ENCODE results near the gene KCNJ15. TPM values are rescaled to one million over a fixed set of nuclear protein-coding genes. Genes with fewer than 3 reads are reported as not detected.
A peak's percentile ranks its signal among the peaks of the same experiment; 100 is the strongest.

Gene KCNJ15
- total and polyA plus RNA-seq, 10 of the 15 experiments (the other 5 are each of a cell fraction or from before 2014, with no cell fraction given), result 0.05 to 2.7 (median 0.33) TPM; not detected in 6

DNA sequence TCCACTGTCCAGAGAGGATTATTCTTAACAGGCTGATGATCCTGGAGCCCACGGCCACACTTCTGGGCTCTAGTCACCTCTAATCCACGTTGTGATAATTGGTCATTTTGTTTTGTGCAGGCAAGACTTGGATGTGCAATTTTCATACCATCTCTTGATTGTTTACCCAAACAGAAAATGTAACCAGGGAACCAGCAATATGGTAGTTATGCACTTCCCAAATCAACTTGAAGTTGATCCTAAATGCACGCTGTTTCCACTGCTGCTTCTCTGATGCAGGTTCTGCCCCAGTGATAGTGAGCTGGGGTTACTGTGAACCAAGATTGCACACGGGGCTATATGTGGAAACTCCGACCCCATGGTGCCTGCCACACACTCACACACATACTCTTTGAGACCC, 14.7 kb upstream of the KCNJ15 start:
- ATAC-seq, result no peak
- Histone ChIP-seq H3K27me3 (replicated peaks in 1 of 2; ENCODE audit: control insufficient read depth in 2 of 2, insufficient read depth in 2 of 2, low read length in 1 of 2) (no peaks in the 10 kb centered on the region), H3K27ac (ENCODE audit: control insufficient read depth, insufficient read depth) (no peak overlapping the region), H3K79me2 (ENCODE audit: control insufficient read depth, insufficient read depth, low read length) (no peaks in the 10 kb centered on the region), H3K4me3 (no peak overlapping the region), H3K36me3 (ENCODE audit: control insufficient read depth in 2 of 2, insufficient read depth in 2 of 2, low read length in 1 of 2) (no peaks in the 10 kb centered on the region), H3K4me1 (ENCODE audit: control insufficient read depth, insufficient read depth, low read length) (peaks cover 11% of the 10 kb centered on the region), H2AFZ (ENCODE audit: control insufficient read depth, low read depth, low read length) (no peak overlapping the region), H4K20me1 (ENCODE audit: control insufficient read depth, insufficient read depth) (no peaks in the 10 kb centered on the region), H3K4me2 (ENCODE audit: control insufficient read depth, insufficient read depth) (no peak overlapping the region), H3K9ac (ENCODE audit: control insufficient read depth, insufficient read depth, low read length) (no peak overlapping the region), H3K9me3 (replicated peaks; ENCODE audit: control insufficient read depth, insufficient read depth, low read length) (no peaks in the 10 kb centered on the region; the same call in 2 of the 3 replicates)
- in situ Hi-C loops (cut with MboI) (loop anchor here (25.0 kb wide), 1 partner anchor 1730 kb away; no protein-coding TSS in a partner anchor), intact Hi-C loops (cut with micrococcal nuclease; ENCODE audit: unreplicated experiment) (loop anchor here (5.0 kb wide), 1 partner anchor 85 kb away; no protein-coding TSS in a partner anchor)
- FAIRE-seq, result no peak
- POLR2A ChIA-PET, result interaction anchor here (1.2 kb wide), 1 partner anchor 20 kb away, joined by 4 read pairs; no protein-coding TSS in a partner anchor
- SMC1A ChIA-PET (ENCODE audit: uncharacterized antibody, unreplicated experiment), result interaction anchor here (2.0 to 5.6 kb wide), 4 partner anchors 11 to 110 kb away, joined by 5 to 54 read pairs (median 18); no protein-coding TSS in a partner anchor
- DNase-seq (ENCODE audit: low read depth, low spot score), result no peak
- no peak for TF ChIP-seq CHD1 (IDR thresholded peaks at IDR 0.05; ENCODE audit: low read depth, low read length)
- BruUV-seq (replicated peaks), result no TSS peak
- RAD21 ChIA-PET (ENCODE audit: unreplicated experiment), result interaction anchor here (0.9 to 4.2 kb wide), 5 partner anchors 19 to 110 kb away, joined by 3 to 20 read pairs (median 4); no protein-coding TSS in a partner anchor
- 23% methylated on average over 5 of the region's 5 CpGs for whole genome bisulfite sequencing (ENCODE audit: insufficient coverage, insufficient replicate concordance, low lambda C conversion rate, missing lambda C conversion rate)
- CTCF ChIA-PET, result interaction anchor here (0.5 to 4.5 kb wide), 5 partner anchors 8 to 110 kb away, joined by 3 to 27 read pairs (median 4); no protein-coding TSS in a partner anchor

DNA sequence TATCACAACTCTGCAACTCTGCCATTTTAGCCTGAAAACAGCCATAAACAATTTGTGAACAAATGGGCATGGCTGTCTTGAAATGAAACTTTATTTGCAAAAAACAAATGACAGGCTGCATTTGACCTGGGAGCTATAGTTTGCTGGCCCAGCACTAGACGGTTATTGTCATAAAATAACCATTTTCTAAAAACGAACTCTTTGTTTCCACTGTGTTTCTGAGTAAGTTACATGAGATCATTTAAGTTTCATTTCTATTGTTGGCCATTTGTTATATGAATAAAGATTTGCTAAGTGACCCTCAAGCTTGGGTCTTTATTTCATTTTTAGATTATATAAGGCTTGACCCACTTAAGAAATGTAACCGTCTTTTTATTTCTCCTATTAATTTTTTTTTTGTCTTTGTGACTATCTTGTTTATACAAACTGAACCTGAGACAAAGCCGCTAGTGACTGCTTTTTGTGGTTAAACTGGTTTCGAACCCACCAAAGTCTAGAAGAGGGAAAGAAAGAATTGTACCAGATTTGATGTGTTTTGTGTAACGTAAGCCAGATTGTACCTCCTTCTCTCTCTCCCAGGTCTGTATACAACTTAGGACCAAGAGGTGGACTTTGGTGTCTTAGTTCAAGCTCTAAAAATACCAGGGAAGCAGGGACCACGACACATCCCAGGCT, 12.9 kb upstream of the KCNJ15 start:
- H3K4me1 ChIP-seq (ENCODE audit: control insufficient read depth, insufficient read depth, low read length), result peaks cover 16% of the 10 kb centered on the region
- no peak overlapping the region for H3K4me3 ChIP-seq
- 12% methylated on average over 7 of the region's 7 CpGs for WGBS (ENCODE audit: insufficient coverage, insufficient replicate concordance, low lambda C conversion rate, missing lambda C conversion rate)
- no peaks in the 10 kb centered on the region for H3K36me3 ChIP-seq (ENCODE audit: control insufficient read depth in 2 of 2, insufficient read depth in 2 of 2, low read length in 1 of 2)
- in situ Hi-C loops (cut with MboI), result loop anchor here (25.0 kb wide), 1 partner anchor 1732 kb away; no protein-coding TSS in a partner anchor
- H3K9me3 ChIP-seq (replicated peaks; ENCODE audit: control insufficient read depth, insufficient read depth, low read length), result no peaks in the 10 kb centered on the region; the same call in 2 of the 3 replicates
- no peak overlapping the region for H3K9ac ChIP-seq (ENCODE audit: control insufficient read depth, insufficient read depth, low read length)
- SMC1A ChIA-PET (ENCODE audit: uncharacterized antibody, unreplicated experiment), result interaction anchor here (0.7 to 5.6 kb wide), 8 partner anchors 10 to 108 kb away, joined by 3 to 54 read pairs (median 9); no protein-coding TSS in a partner anchor
- peak overlapping the region; percentile 18; the same call in 1 of the 2 replicates for H3K27ac ChIP-seq (ENCODE audit: control insufficient read depth, insufficient read depth)
- H3K27me3 ChIP-seq (replicated peaks in 1 of 2; ENCODE audit: control insufficient read depth in 2 of 2, insufficient read depth in 2 of 2, low read length in 1 of 2), result no peaks in the 10 kb centered on the region
- ATAC-seq (peak; percentile 70), DNase-seq (ENCODE audit: low read depth, low spot score) (peak; percentile 34), FAIRE-seq (no peak)
- H4K20me1 ChIP-seq (ENCODE audit: control insufficient read depth, insufficient read depth), result no peaks in the 10 kb centered on the region
- CTCF ChIA-PET, result interaction anchor here (1.0 to 4.5 kb wide), 7 partner anchors 8 to 109 kb away, joined by 3 to 27 read pairs (median 6); no protein-coding TSS in a partner anchor
- POLR2A ChIA-PET, result interaction anchor here (0.5 to 1.3 kb wide), 3 partner anchors 8 to 49 kb away, joined by 3 to 6 read pairs (median 4); no protein-coding TSS in a partner anchor
- intact Hi-C loops (cut with micrococcal nuclease; ENCODE audit: unreplicated experiment), result loop anchor here (5.0 kb wide), 1 partner anchor 83 kb away; no protein-coding TSS in a partner anchor
- no TSS peak for BruUV-seq (replicated peaks)
- RAD21 ChIA-PET (ENCODE audit: unreplicated experiment), result interaction anchor here (1.4 to 4.2 kb wide), 7 partner anchors 9 to 108 kb away, joined by 3 to 20 read pairs (median 5); no protein-coding TSS in a partner anchor
- peak overlapping the region; percentile 55; the same call in 1 of the 2 replicates for H3K4me2 ChIP-seq (ENCODE audit: control insufficient read depth, insufficient read depth)
- H2AFZ ChIP-seq (ENCODE audit: control insufficient read depth, low read depth, low read length), result no peak overlapping the region
- H3K79me2 ChIP-seq (ENCODE audit: control insufficient read depth, insufficient read depth, low read length), result no peaks in the 10 kb centered on the region
- TF ChIP-seq RUNX3 (IDR thresholded peaks at IDR 0.05; ENCODE audit: low read length) (peak; percentile 75), KDM1A (IDR thresholded peaks at IDR 0.05; ENCODE audit: borderline replicate concordance) (no peak), MTA2 (IDR thresholded peaks at IDR 0.05; ENCODE audit: low read depth) (peak; percentile 11; the same call in 1 of the 2 replicates), KLF5 (IDR thresholded peaks at IDR 0.05; ENCODE audit: partially characterized antibody) (no peak), MEF2B (IDR thresholded peaks at IDR 0.05; ENCODE audit: partially characterized antibody, poor library complexity, severe bottlenecking) (peak; percentile 22), POLR2AphosphoS2 (IDR thresholded peaks at IDR 0.05; ENCODE audit: low read depth, low read length) (no peak), ZNF384 (IDR thresholded peaks at IDR 0.05; ENCODE audit: borderline replicate concordance, low read depth, low read length) (no peak)
- TF ChIP-seq, protein P1, sequence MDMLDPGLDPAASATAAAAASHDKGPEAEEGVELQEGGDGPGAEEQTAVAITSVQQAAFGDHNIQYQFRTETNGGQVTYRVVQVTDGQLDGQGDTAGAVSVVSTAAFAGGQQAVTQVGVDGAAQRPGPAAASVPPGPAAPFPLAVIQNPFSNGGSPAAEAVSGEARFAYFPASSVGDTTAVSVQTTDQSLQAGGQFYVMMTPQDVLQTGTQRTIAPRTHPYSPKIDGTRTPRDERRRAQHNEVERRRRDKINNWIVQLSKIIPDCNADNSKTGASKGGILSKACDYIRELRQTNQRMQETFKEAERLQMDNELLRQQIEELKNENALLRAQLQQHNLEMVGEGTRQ (IDR thresholded peaks at IDR 0.05; ENCODE audit: borderline replicate concordance, low read depth, low read length), result no peak

Measured in GM12878 (cell line).